ENCODE results near the gene KSR1. TPM values are rescaled to one million over a fixed set of nuclear protein-coding genes. Genes with fewer than 3 reads are reported as not detected.
A peak's percentile ranks its signal among the peaks of the same experiment; 100 is the strongest.

KSR1 gene
- total RNA-seq, 1 donor from 2014 or later, result 40.3 TPM

- H3K27ac ChIP-seq, result no peak overlapping the region
- DNase-seq (ENCODE audit: extremely low spot score in 2 of 2), result no peak
- no peak overlapping the region for H3K4me3 ChIP-seq
- H3K9me3 ChIP-seq, result no peaks in the 10 kb centered on the region
- intact Hi-C loops (cut with DNase I), result no loop called here
- H3K4me1 ChIP-seq, result no peaks in the 10 kb centered on the region
- TF ChIP-seq POLR2A (IDR thresholded peaks at IDR 0.05) (no peak), CTCF (IDR thresholded peaks at IDR 0.05) (no peak), POLR2AphosphoS5 (IDR thresholded peaks at IDR 0.05; ENCODE audit: insufficient read depth in 1 of 2, low read depth in 1 of 2) (no peak)
- no peaks in the 10 kb centered on the region for H3K27me3 ChIP-seq
- H3K36me3 ChIP-seq, result peaks cover 0 to 20% of the 10 kb centered on the region in 2 donors
Measured at GRCh38 chr17:27595208-27595607, 139.0 kb downstream of the KSR1 start.

- Histone ChIP-seq H3K27me3 (no peaks in the 10 kb centered on the region), H3K36me3 (peaks cover 0 to 20% of the 10 kb centered on the region in 2 donors), H3K9me3 (no peaks in the 10 kb centered on the region), H3K27ac (peak overlapping the region; percentile 4), H3K4me1 (no peaks in the 10 kb centered on the region), H3K4me3 (no peak overlapping the region)
- TF ChIP-seq CTCF (IDR thresholded peaks at IDR 0.05) (no peak), POLR2A (IDR thresholded peaks at IDR 0.05) (no peak), POLR2AphosphoS5 (IDR thresholded peaks at IDR 0.05; ENCODE audit: insufficient read depth in 1 of 2, low read depth in 1 of 2) (no peak)
- DNase-seq (ENCODE audit: extremely low spot score in 2 of 2), result no peak
- intact Hi-C loops (cut with DNase I), result no loop called here
Measured at GRCh38 chr17:27596096-27596495, 139.8 kb downstream of the KSR1 start.

- intact Hi-C loops (cut with DNase I), result no loop called here
- DNase-seq (ENCODE audit: extremely low spot score in 2 of 2), result no peak
- Histone ChIP-seq H3K27me3 (no peaks in the 10 kb centered on the region), H3K36me3 (peaks cover 0 to 20% of the 10 kb centered on the region in 2 donors), H3K4me3 (no peak overlapping the region), H3K27ac (peak overlapping the region; percentile 4), H3K4me1 (no peaks in the 10 kb centered on the region), H3K9me3 (no peaks in the 10 kb centered on the region)
- TF ChIP-seq POLR2A (IDR thresholded peaks at IDR 0.05) (no peak), CTCF (IDR thresholded peaks at IDR 0.05) (no peak), POLR2AphosphoS5 (IDR thresholded peaks at IDR 0.05; ENCODE audit: insufficient read depth in 1 of 2, low read depth in 1 of 2) (no peak)
Measured at GRCh38 chr17:27596566-27597187, 140.4 kb downstream of the KSR1 start.

- TF ChIP-seq CTCF (IDR thresholded peaks at IDR 0.05), result no peak
- TF ChIP-seq POLR2A (IDR thresholded peaks at IDR 0.05), result no peak
- TF ChIP-seq POLR2AphosphoS5 (IDR thresholded peaks at IDR 0.05; ENCODE audit: insufficient read depth in 1 of 2, low read depth in 1 of 2), result no peak
- Histone ChIP-seq H3K27me3 (no peaks in the 10 kb centered on the region), H3K4me3 (no peak overlapping the region), H3K9me3 (no peaks in the 10 kb centered on the region), H3K36me3 (peaks cover 0 to 20% of the 10 kb centered on the region in 2 donors), H3K4me1 (no peaks in the 10 kb centered on the region), H3K27ac (no peak overlapping the region)
- intact Hi-C loops (cut with DNase I), result no loop called here
- DNase-seq (ENCODE audit: extremely low spot score in 2 of 2), result no peak
Measured at GRCh38 chr17:27597188-27597580, 140.9 kb downstream of the KSR1 start.

GRCh38 chr17:27597783-27598320 is 141.6 kb downstream of the KSR1 start:
- no peak for DNase-seq (ENCODE audit: extremely low spot score in 2 of 2)
- Histone ChIP-seq H3K36me3 (peaks cover 0 to 20% of the 10 kb centered on the region in 2 donors), H3K27ac (no peak overlapping the region), H3K4me3 (no peak overlapping the region), H3K9me3 (no peaks in the 10 kb centered on the region), H3K4me1 (no peaks in the 10 kb centered on the region), H3K27me3 (no peaks in the 10 kb centered on the region)
- TF ChIP-seq CTCF (IDR thresholded peaks at IDR 0.05) (no peak), POLR2A (IDR thresholded peaks at IDR 0.05) (no peak), POLR2AphosphoS5 (IDR thresholded peaks at IDR 0.05; ENCODE audit: insufficient read depth in 1 of 2, low read depth in 1 of 2) (no peak)
- intact Hi-C loops (cut with DNase I), result no loop called here

All from vagina (tissue), 2 donors.